ENCODE measurements around the gene MBD6. TPM values are rescaled to one million over a fixed set of nuclear protein-coding genes. Genes with fewer than 3 reads are reported as not detected.

Gene MBD6
- total and polyA plus RNA-seq, 2 of the 8 experiments (the other 6 are each of a cell fraction or from before 2014, with no cell fraction given): 3.9 to 32.3 TPM

- ChIA-PET POLR2A (ENCODE audit: partially characterized antibody) (interaction anchor here (0.7 to 6.0 kb wide), 6 partner anchors 9 to 293 kb away, joined by 3 to 60 read pairs (median 22); partner anchors contain the start of gene KIF5A), CTCF (ENCODE audit: partially characterized antibody) (interaction anchor here (0.8 to 2.0 kb wide), 4 partner anchors 31 to 279 kb away, joined by 3 to 4 read pairs (median 3); no protein-coding TSS in a partner anchor)
- Histone ChIP-seq H4K91ac (replicated peaks; ENCODE audit: insufficient read length, low read length) (no peak overlapping the region), H3K23ac (ENCODE audit: insufficient read length) (no peak overlapping the region), H2BK15ac (ENCODE audit: low read length) (no peak overlapping the region), H2AK5ac (ENCODE audit: low read depth, low read length) (no peak overlapping the region), H3K9ac (replicated peaks in 1 of 4; ENCODE audit: extremely low read depth in 1 of 4, low read depth in 3 of 4, low read length in 3 of 4) (no peak overlapping the region), H3K4ac (replicated peaks; ENCODE audit: insufficient read length, low read depth, low read length) (no peak overlapping the region), H3K4me1 (replicated peaks in 1 of 4; ENCODE audit: control insufficient read depth in 3 of 4, insufficient read depth in 4 of 4, low read length in 3 of 4) (peaks cover 8 to 24% (median 14%) of the 10 kb centered on the region in 4 experiments), H3K23me2 (ENCODE audit: low read depth, low read length) (peaks cover 19% of the 10 kb centered on the region), H2BK20ac (ENCODE audit: low read length) (no peak overlapping the region), H2BK120ac (replicated peaks; ENCODE audit: low read depth, low read length) (no peak overlapping the region), H3K36me3 (ENCODE audit: control insufficient read depth in 2 of 4, insufficient read depth in 4 of 4, low read length in 3 of 4) (peaks cover 13 to 35% (median 13%) of the 10 kb centered on the region in 4 experiments), H4K8ac (ENCODE audit: extremely low read depth, insufficient read depth, low read length) (no peak overlapping the region), H4K5ac (ENCODE audit: insufficient read length, low read depth, low read length) (no peak overlapping the region), H3K4me2 (ENCODE audit: insufficient read depth in 1 of 2, low read depth in 2 of 2, low read length in 2 of 2) (peak overlapping the region; percentile 81 to 83), H3K18ac (ENCODE audit: extremely low read depth, low read length) (no peak overlapping the region), H3K9me3 (ENCODE audit: insufficient read depth in 2 of 2, low read depth in 1 of 2, low read length in 1 of 2) (no peaks in the 10 kb centered on the region), H3K14ac (ENCODE audit: insufficient read length) (no peak overlapping the region), H3K27me3 (replicated peaks in 1 of 4; ENCODE audit: control insufficient read depth in 3 of 4, extremely low read depth in 1 of 4, insufficient read depth in 3 of 4, low read length in 3 of 4) (no peaks in the 10 kb centered on the region), H3K56ac (replicated peaks; ENCODE audit: insufficient read length, low read depth, low read length) (no peak overlapping the region), H3K79me2 (ENCODE audit: control insufficient read depth in 1 of 2, insufficient read depth in 2 of 2, low read length in 2 of 2) (peaks cover 0 to 29% of the 10 kb centered on the region in 2 experiments; a peak in 2 of 4 replicates), H2BK5ac (ENCODE audit: low read depth, low read length) (no peak overlapping the region), H2BK12ac (ENCODE audit: low read depth, low read length) (no peak overlapping the region; the same call in 1 of the 2 replicates), H3K79me1 (ENCODE audit: low read depth, low read length) (no peaks in the 10 kb centered on the region; the same call in 1 of the 2 replicates), H2AFZ (ENCODE audit: low read length) (no peak overlapping the region), H3K27ac (ENCODE audit: low read depth, low read length) (no peak overlapping the region), H4K20me1 (replicated peaks in 1 of 2; ENCODE audit: control insufficient read depth in 1 of 2, insufficient read depth in 2 of 2, low read length in 2 of 2) (peaks cover 7 to 21% of the 10 kb centered on the region in 2 experiments), H3K4me3 (ENCODE audit: extremely low read depth in 1 of 4, insufficient read depth in 2 of 4, low read depth in 3 of 4, low read length in 4 of 4) (peak overlapping the region; percentile 55 to 95 (median 64))
- TF ChIP-seq CREB1 (IDR thresholded peaks at IDR 0.05) (no peak), RXRA (IDR thresholded peaks at IDR 0.05; ENCODE audit: insufficient read depth, low read depth, low read length) (no peak), TBP (IDR thresholded peaks at IDR 0.05; ENCODE audit: low read depth, low read length) (no peak), BACH1 (IDR thresholded peaks at IDR 0.05; ENCODE audit: low read length) (no peak), BRCA1 (IDR thresholded peaks at IDR 0.05; ENCODE audit: low read depth, low read length) (no peak), RNF2 (IDR thresholded peaks at IDR 0.05; ENCODE audit: borderline replicate concordance, low read depth, low read length, missing control alignments, poor library complexity, severe bottlenecking) (no peak)
- DNase-seq (ENCODE audit: low read depth in 1 of 2, low spot score in 2 of 2) (peak in 1 of 2 experiments; percentile 62), FAIRE-seq (no peak)
- WGBS, 2 experiments (ENCODE audit: extremely low coverage in 1 of 2, insufficient coverage in 1 of 2, insufficient read length in 1 of 2, insufficient replicate concordance in 2 of 2, low coverage in 1 of 2, low lambda C conversion rate in 2 of 2, missing lambda C conversion rate in 1 of 2): 32% methylated on average over 17 of the region's 17 CpGs; no CpG with 5 or more reads in 1 of the 2 experiments
Measured at GRCh38 chr12:57521525-57522010, 1.1 kb upstream of the MBD6 start.

Data from H1 (cell line).